C4-2B (cell line): ENCODE results near the gene PPFIBP1.

ENCODE experiments used
- CTCF ChIP-seq: fragments of 450-650 bp; conservative IDR thresholded peaks from 2 replicates; pipeline ENCODE4 v1.5.1; 2017; ENCODE audit warnings: mild to moderate bottlenecking
- ZFX ChIP-seq: fragments of 450-650 bp; IDR thresholded peaks from 2 replicates; pipeline ENCODE4 v1.6.1; 2017

- TF ChIP-seq CTCF = no peak
- no peak for TF ChIP-seq ZFX
Measured at GRCh38 chr12:27553941-27554340, 29.9 kb downstream of the PPFIBP1 start.
